ENCODE data around the gene ANKRD11.

DNA sequence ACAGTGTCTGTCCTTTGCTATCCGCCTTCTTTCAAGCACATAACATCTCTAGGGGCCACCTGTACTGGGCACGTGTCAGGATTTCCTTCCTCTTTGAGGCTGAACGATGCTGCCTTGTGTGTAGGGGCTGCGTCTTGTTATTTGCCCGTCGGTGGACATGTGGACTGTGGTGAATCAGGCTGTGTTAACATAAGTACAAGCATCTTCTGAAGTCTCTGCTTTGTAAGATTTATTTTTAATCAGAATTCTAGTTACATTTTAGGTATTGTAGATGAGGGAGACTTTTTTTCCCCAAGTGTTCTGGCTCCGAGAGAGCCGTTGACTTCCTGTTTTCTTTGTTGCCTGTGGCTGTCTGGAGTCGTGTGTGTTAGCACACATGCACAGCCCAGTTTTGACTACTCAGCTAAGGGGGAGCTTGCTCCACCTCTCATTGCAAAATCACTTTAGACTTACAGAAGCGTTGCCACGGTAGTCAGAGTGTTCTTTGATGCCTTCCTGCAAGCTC lies 43.9 kb upstream of the ANKRD11 start:
- TF ChIP-seq, protein P1, sequence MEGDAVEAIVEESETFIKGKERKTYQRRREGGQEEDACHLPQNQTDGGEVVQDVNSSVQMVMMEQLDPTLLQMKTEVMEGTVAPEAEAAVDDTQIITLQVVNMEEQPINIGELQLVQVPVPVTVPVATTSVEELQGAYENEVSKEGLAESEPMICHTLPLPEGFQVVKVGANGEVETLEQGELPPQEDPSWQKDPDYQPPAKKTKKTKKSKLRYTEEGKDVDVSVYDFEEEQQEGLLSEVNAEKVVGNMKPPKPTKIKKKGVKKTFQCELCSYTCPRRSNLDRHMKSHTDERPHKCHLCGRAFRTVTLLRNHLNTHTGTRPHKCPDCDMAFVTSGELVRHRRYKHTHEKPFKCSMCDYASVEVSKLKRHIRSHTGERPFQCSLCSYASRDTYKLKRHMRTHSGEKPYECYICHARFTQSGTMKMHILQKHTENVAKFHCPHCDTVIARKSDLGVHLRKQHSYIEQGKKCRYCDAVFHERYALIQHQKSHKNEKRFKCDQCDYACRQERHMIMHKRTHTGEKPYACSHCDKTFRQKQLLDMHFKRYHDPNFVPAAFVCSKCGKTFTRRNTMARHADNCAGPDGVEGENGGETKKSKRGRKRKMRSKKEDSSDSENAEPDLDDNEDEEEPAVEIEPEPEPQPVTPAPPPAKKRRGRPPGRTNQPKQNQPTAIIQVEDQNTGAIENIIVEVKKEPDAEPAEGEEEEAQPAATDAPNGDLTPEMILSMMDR (IDR thresholded peaks at IDR 0.05) = no peak
- no peak for TF ChIP-seq ZFX (IDR thresholded peaks at IDR 0.05; ENCODE audit: borderline replicate concordance)

Data from 22Rv1 (cell line).